ENCODE data around the gene FYB2.

- TF ChIP-seq, protein P1, sequence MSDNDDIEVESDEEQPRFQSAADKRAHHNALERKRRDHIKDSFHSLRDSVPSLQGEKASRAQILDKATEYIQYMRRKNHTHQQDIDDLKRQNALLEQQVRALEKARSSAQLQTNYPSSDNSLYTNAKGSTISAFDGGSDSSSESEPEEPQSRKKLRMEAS (IDR thresholded peaks at IDR 0.05; ENCODE audit: low read depth, low read length), result no peak
- TF ChIP-seq EP300 (IDR thresholded peaks at IDR 0.05; ENCODE audit: borderline replicate concordance in 1 of 2, control insufficient read depth in 1 of 2, low read depth in 2 of 2, low read length in 2 of 2) (no peak), POLR2AphosphoS5 (IDR thresholded peaks at IDR 0.05; ENCODE audit: low read length) (no peak), CTCF (IDR thresholded peaks at IDR 0.05 in 2 of 3, conservative IDR thresholded peaks at IDR 0.05 in 1 of 3; ENCODE audit: control insufficient read depth in 2 of 3, extremely low read depth in 1 of 3, insufficient read depth in 1 of 3, low read depth in 3 of 3, low read length in 3 of 3) (no peak), POLR2A (IDR thresholded peaks at IDR 0.05; ENCODE audit: low read depth, low read length) (no peak), RAD21 (IDR thresholded peaks at IDR 0.05; ENCODE audit: insufficient read depth, low read depth, low read length) (no peak), REST (IDR thresholded peaks at IDR 0.05; ENCODE audit: low read depth, low read length) (no peak), PAX8 (IDR thresholded peaks at IDR 0.05) (no peak), ESRRA (IDR thresholded peaks at IDR 0.05; ENCODE audit: low read length) (no peak), LARP7 (IDR thresholded peaks at IDR 0.05) (no peak), EZH2 (IDR thresholded peaks at IDR 0.05; ENCODE audit: borderline replicate concordance, control insufficient read depth, low read depth, low read length) (no peak), NKRF (conservative IDR thresholded peaks at IDR 0.05) (no peak)
- TF ChIP-seq, protein P2, sequence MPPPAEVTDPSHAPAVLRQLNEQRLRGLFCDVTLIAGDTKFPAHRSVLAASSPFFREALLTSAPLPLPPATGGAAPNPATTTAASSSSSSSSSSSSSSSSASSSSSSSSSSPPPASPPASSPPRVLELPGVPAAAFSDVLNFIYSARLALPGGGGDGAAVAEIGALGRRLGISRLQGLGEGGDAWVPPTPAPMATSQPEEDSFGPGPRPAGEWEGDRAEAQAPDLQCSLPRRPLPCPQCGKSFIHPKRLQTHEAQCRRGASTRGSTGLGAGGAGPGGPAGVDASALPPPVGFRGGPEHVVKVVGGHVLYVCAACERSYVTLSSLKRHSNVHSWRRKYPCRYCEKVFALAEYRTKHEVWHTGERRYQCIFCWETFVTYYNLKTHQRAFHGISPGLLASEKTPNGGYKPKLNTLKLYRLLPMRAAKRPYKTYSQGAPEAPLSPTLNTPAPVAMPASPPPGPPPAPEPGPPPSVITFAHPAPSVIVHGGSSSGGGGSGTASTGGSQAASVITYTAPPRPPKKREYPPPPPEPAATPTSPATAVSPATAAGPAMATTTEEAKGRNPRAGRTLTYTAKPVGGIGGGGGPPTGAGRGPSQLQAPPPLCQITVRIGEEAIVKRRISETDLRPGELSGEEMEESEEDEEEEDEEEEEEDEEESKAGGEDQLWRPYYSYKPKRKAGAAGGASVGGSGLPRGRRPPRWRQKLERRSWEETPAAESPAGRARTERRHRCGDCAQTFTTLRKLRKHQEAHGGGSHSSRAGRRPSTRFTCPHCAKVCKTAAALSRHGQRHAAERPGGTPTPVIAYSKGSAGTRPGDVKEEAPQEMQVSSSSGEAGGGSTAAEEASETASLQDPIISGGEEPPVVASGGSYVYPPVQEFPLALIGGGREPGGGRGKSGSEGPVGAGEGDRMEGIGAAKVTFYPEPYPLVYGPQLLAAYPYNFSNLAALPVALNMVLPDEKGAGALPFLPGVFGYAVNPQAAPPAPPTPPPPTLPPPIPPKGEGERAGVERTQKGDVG (CRISPR knock-in tag; IDR thresholded peaks at IDR 0.05), result no peak
Observed at GRCh38 chr1:56816264-56816663, 2.9 kb downstream of the FYB2 start.

All from GM12878 (cell line).